H1 (cell line): ENCODE data around the gene MAP4. TPM values are rescaled to one million over a fixed set of nuclear protein-coding genes. Genes with fewer than 3 reads are reported as not detected.

ENCODE experiments used
- CTCF ChIA-PET: fragments of 300-600 bp; sonication (Branson Sonifier 250); formaldehyde crosslinking; loops from one replicate; lab custom pipeline; 2021; ENCODE audit not compliant: partially characterized antibody; lab: Charles Lee
- POLR2A ChIA-PET: fragments of 300-600 bp; sonication (Branson Sonifier 250); formaldehyde crosslinking; loops from one replicate; lab custom pipeline; 2021; ENCODE audit warnings: inconsistent platforms; ENCODE audit not compliant: partially characterized antibody; lab: Charles Lee
- DNase-seq, 2 experiments: peaks; one replicate each; pipeline versions ENCODE4 v3.0.0 to v3.0.0-alpha.2; 2010 to 2022; ENCODE audit warnings: low spot score in 2 of 2, low read depth in 1 of 2, mixed read lengths in 1 of 2
- FAIRE-seq: peaks from 2 replicates; lab custom pipeline; 2011; peaks lifted over from hg19 to GRCh38; lab: Jason Lieb, UNC
- H2AFZ ChIP-seq: 2 replicates; pipeline ENCODE4 v1.8.1; 2012; ENCODE audit warnings: low read length, inconsistent platforms
- H2AK5ac ChIP-seq: 2 replicates; pipeline ENCODE4 v1.6.1; 2013; ENCODE audit warnings: low read depth, low read length
- H2BK120ac ChIP-seq: replicated peaks from 2 replicates; pipeline ENCODE3; 2013; ENCODE audit warnings: low read depth, low read length, inconsistent platforms
- H2BK12ac ChIP-seq: 2 replicates; pipeline ENCODE4 v1.6.1; 2013; ENCODE audit warnings: low read depth, low read length
- H2BK15ac ChIP-seq: 2 replicates; pipeline ENCODE4 v1.6.1; 2013; ENCODE audit warnings: low read length
- H2BK20ac ChIP-seq: 2 replicates; pipeline ENCODE4 v1.6.1; 2013; ENCODE audit warnings: low read length
- H2BK5ac ChIP-seq: 2 replicates; pipeline ENCODE4 v1.6.1; 2013; ENCODE audit warnings: low read depth, low read length
- H3K14ac ChIP-seq: 2 replicates; pipeline ENCODE4 v1.6.1; 2013; ENCODE audit warnings: inconsistent platforms; ENCODE audit not compliant: insufficient read length
- H3K18ac ChIP-seq: 2 replicates; pipeline ENCODE4 v1.6.1; 2013; ENCODE audit warnings: low read length; ENCODE audit errors: extremely low read depth
- H3K23ac ChIP-seq: 2 replicates; pipeline ENCODE4 v1.6.1; 2013; ENCODE audit warnings: inconsistent platforms; ENCODE audit not compliant: insufficient read length
- H3K23me2 ChIP-seq: 2 replicates; pipeline ENCODE4 v1.6.1; 2013; ENCODE audit warnings: low read depth, low read length
- H3K27ac ChIP-seq: 2 replicates; pipeline ENCODE4 v1.6.1; 2011; ENCODE audit warnings: low read depth, low read length, inconsistent platforms
- H3K27me3 ChIP-seq, 4 experiments: replicated peaks in 1 of 4; 1 replicate in 1 of 4; 2 replicates in 3 of 4; pipeline versions ENCODE4 v1.6.1 to v1.8.1; 2011 to 2013; ENCODE audit warnings: low read length in 3 of 4, mild to moderate bottlenecking in 3 of 4, inconsistent platforms in 2 of 4, mixed read lengths in 2 of 4, moderate library complexity in 1 of 4; ENCODE audit not compliant: control insufficient read depth in 3 of 4, insufficient read depth in 3 of 4; ENCODE audit errors: extremely low read depth in 1 of 4
- H3K36me3 ChIP-seq, 4 experiments: 2 replicates each; pipeline versions ENCODE4 v1.6.1 to v1.8.1; 2011 to 2013; ENCODE audit warnings: mild to moderate bottlenecking in 4 of 4, low read length in 3 of 4, moderate library complexity in 2 of 4, control low read depth in 1 of 4, inconsistent platforms in 1 of 4; ENCODE audit not compliant: insufficient read depth in 4 of 4, control insufficient read depth in 2 of 4
- H3K4ac ChIP-seq: replicated peaks from 2 replicates; pipeline ENCODE3; 2013; ENCODE audit warnings: low read length, low read depth, mixed read lengths, inconsistent platforms; ENCODE audit not compliant: insufficient read length
- H3K4me1 ChIP-seq, 4 experiments: replicated peaks in 1 of 4; 1 replicate in 1 of 4; 2 replicates in 3 of 4; pipeline versions ENCODE4 v1.6.1 to v1.8.1; 2011 to 2013; ENCODE audit warnings: low read length in 3 of 4, inconsistent platforms in 2 of 4, mixed read lengths in 1 of 4; ENCODE audit not compliant: insufficient read depth in 4 of 4, control insufficient read depth in 3 of 4
- H3K4me2 ChIP-seq, 2 experiments: 2 replicates each; pipeline versions ENCODE4 v1.6.1 to v1.8.1; 2011 to 2013; ENCODE audit warnings: low read depth in 2 of 2, low read length in 2 of 2, control low read depth in 1 of 2, inconsistent platforms in 1 of 2, mild to moderate bottlenecking in 1 of 2; ENCODE audit not compliant: insufficient read depth in 1 of 2
- H3K4me3 ChIP-seq, 4 experiments: fragments of 200-600, 300-600 bp in 1 of 4; sonication (generic), shearing (Covaris generic), sonication (Bioruptor Twin) in 1 of 4; 2 replicates each; pipeline versions ENCODE4 v1.5.1 to v1.8.1; 2011 to 2016; ENCODE audit warnings: low read length in 4 of 4, low read depth in 3 of 4, control low read depth in 2 of 4, inconsistent platforms in 2 of 4, mild to moderate bottlenecking in 2 of 4, mixed read lengths in 1 of 4, moderate library complexity in 1 of 4; ENCODE audit not compliant: insufficient read depth in 2 of 4; ENCODE audit errors: extremely low read depth in 1 of 4
- H3K56ac ChIP-seq: replicated peaks from 2 replicates; pipeline ENCODE3; 2013; ENCODE audit warnings: low read depth, mild to moderate bottlenecking, mixed read lengths, low read length, inconsistent platforms; ENCODE audit not compliant: insufficient read length
- H3K79me1 ChIP-seq: 2 replicates; pipeline ENCODE4 v1.6.1; 2013; ENCODE audit warnings: low read depth, low read length, control low read depth
- H3K79me2 ChIP-seq, 2 experiments: 2 replicates each; pipeline versions ENCODE4 v1.6.1 to v1.8.1; 2012 to 2013; ENCODE audit warnings: low read length in 2 of 2, mild to moderate bottlenecking in 2 of 2, inconsistent platforms in 1 of 2; ENCODE audit not compliant: insufficient read depth in 2 of 2, control insufficient read depth in 1 of 2
- H3K9ac ChIP-seq, 4 experiments: replicated peaks in 1 of 4; 1 replicate in 1 of 4; 2 replicates in 3 of 4; pipeline versions ENCODE4 v1.6.1 to v1.8.1; 2011 to 2013; ENCODE audit warnings: low read depth in 3 of 4, low read length in 3 of 4, control low read depth in 2 of 4, mild to moderate bottlenecking in 2 of 4, moderate library complexity in 2 of 4, inconsistent platforms in 1 of 4; ENCODE audit errors: extremely low read depth in 1 of 4
- H3K9me3 ChIP-seq, 2 experiments: 2 replicates each; pipeline versions ENCODE4 v1.6.1 to v1.8.1; 2012 to 2013; ENCODE audit warnings: mild to moderate bottlenecking in 2 of 2, moderate library complexity in 2 of 2, control low read depth in 1 of 2, inconsistent platforms in 1 of 2, low read depth in 1 of 2, low read length in 1 of 2, mixed read lengths in 1 of 2; ENCODE audit not compliant: insufficient read depth in 2 of 2
- H4K20me1 ChIP-seq, 2 experiments: replicated peaks in 1 of 2; 2 replicates each; pipeline versions ENCODE3 to v1.8.1; 2011 to 2013; ENCODE audit warnings: inconsistent platforms in 2 of 2, low read length in 2 of 2, mild to moderate bottlenecking in 1 of 2; ENCODE audit not compliant: insufficient read depth in 2 of 2, control insufficient read depth in 1 of 2
- H4K5ac ChIP-seq: 2 replicates; pipeline ENCODE4 v1.6.1; 2013; ENCODE audit warnings: low read length, low read depth, mixed read lengths, inconsistent platforms; ENCODE audit not compliant: insufficient read length
- H4K8ac ChIP-seq: 2 replicates; pipeline ENCODE4 v1.8.0; 2013; ENCODE audit warnings: mild to moderate bottlenecking, moderate library complexity, low read length, inconsistent platforms; ENCODE audit not compliant: insufficient read depth; ENCODE audit errors: extremely low read depth
- H4K91ac ChIP-seq: replicated peaks from 2 replicates; pipeline ENCODE3; 2013; ENCODE audit warnings: low read length, mixed read lengths, inconsistent platforms; ENCODE audit not compliant: insufficient read length
- CBX5 ChIP-seq: fragments of 300-800, 300-1000 bp; sonication (generic); IDR thresholded peaks from 2 replicates; pipeline ENCODE4 v1.7.1; 2016; ENCODE audit warnings: antibody characterized with exemption, low read length, low read depth
- CREB1 ChIP-seq: IDR thresholded peaks from 2 replicates; pipeline ENCODE4 v1.6.1; 2012; ENCODE audit warnings: inconsistent platforms
- FOSL1 ChIP-seq: IDR thresholded peaks from 2 replicates; pipeline ENCODE4 v1.6.1; 2011; ENCODE audit warnings: mild to moderate bottlenecking, low read depth, low read length, moderate library complexity; ENCODE audit not compliant: insufficient read depth
- GABPA ChIP-seq: IDR thresholded peaks from 2 replicates; pipeline ENCODE4 v1.6.1; 2011; ENCODE audit warnings: mild to moderate bottlenecking, low read length, moderate library complexity, borderline replicate concordance; ENCODE audit not compliant: insufficient read depth
- NRF1 ChIP-seq: IDR thresholded peaks from 2 replicates; pipeline ENCODE4 v1.6.1; 2011; ENCODE audit warnings: mild to moderate bottlenecking, low read depth, low read length, improper control_type of control experiment
- POLR2A ChIP-seq, 2 experiments: IDR thresholded peaks; 1 replicate in 1 of 2; 2 replicates in 1 of 2; pipeline ENCODE4 v1.6.1; 2011; ENCODE audit warnings: low read depth in 2 of 2, low read length in 2 of 2, mild to moderate bottlenecking in 2 of 2; ENCODE audit errors: control extremely low read depth in 1 of 2
- POLR2AphosphoS5 ChIP-seq: IDR thresholded peaks from 2 replicates; pipeline ENCODE4 v1.6.1; 2011; ENCODE audit warnings: low read depth, low read length
- POU5F1 ChIP-seq: IDR thresholded peaks from 2 replicates; pipeline ENCODE4 v1.6.1; 2011; ENCODE audit warnings: low read depth, mild to moderate bottlenecking, low read length, moderate library complexity
- RBBP5 ChIP-seq: IDR thresholded peaks from 2 replicates; pipeline ENCODE4 v1.7.1; 2012; ENCODE audit warnings: low read depth, mild to moderate bottlenecking, inconsistent platforms, low read length, moderate library complexity, borderline replicate concordance
- RXRA ChIP-seq: IDR thresholded peaks from 2 replicates; pipeline ENCODE4 v1.6.1; 2011; ENCODE audit warnings: low read depth, mild to moderate bottlenecking, low read length, moderate library complexity; ENCODE audit not compliant: insufficient read depth
- SAP30 ChIP-seq: fragments of 300-600 bp; sonication (generic); IDR thresholded peaks from 2 replicates; pipeline ENCODE4 v1.7.1; 2012; ENCODE audit warnings: low read length, moderate library complexity, mild to moderate bottlenecking, inconsistent platforms; ENCODE audit not compliant: insufficient read depth, insufficient replicate concordance
- SP1 ChIP-seq: IDR thresholded peaks from 2 replicates; pipeline ENCODE4 v1.6.1; 2011; ENCODE audit warnings: low read depth, low read length
- SRF ChIP-seq: IDR thresholded peaks from 2 replicates; pipeline ENCODE4 v1.6.1; 2011; ENCODE audit warnings: mild to moderate bottlenecking, low read depth, low read length, moderate library complexity
- TBP ChIP-seq: IDR thresholded peaks from 2 replicates; pipeline ENCODE4 v1.6.1; 2011; ENCODE audit warnings: low read depth, low read length, improper control_type of control experiment
- YY1 ChIP-seq: IDR thresholded peaks from 2 replicates; pipeline ENCODE4 v1.6.1; 2011; ENCODE audit warnings: low read depth, mild to moderate bottlenecking, low read length
- WGBS, 2 experiments: shearing (Covaris generic) in 1 of 2; methylation state at CpG; one replicate each; pipeline versions ENCODE4 v1.1.6 to v1.1.7; 2013 to 2015; ENCODE audit warnings: low lambda C conversion rate in 2 of 2, mixed read lengths in 2 of 2, inconsistent platforms in 1 of 2, low coverage in 1 of 2, missing lambda C conversion rate in 1 of 2; ENCODE audit not compliant: insufficient replicate concordance in 2 of 2, insufficient coverage in 1 of 2, insufficient read length in 1 of 2; ENCODE audit errors: extremely low coverage in 1 of 2, missing lambda C conversion rate in 1 of 2; 5-methylcytosine and 5-hydroxymethylcytosine counted together
- polyA plus RNA-seq, 7 experiments: library from polyadenylated mRNA; depleted of rRNA in 3 of 7; stranded (reverse) in 5 of 7; unstranded in 2 of 7; fragments of >200 nt in 5 of 7; fragments of 200-250 nt in 2 of 7; gene quantifications; 1 replicate in 5 of 7; 2 replicates in 1 of 7; 4 replicates in 1 of 7; pipeline versions ENCODE4 v1.2.1 to v1.2.3, GENCODE V29; 2011 to 2013; ENCODE audit warnings: missing spikeins in 2 of 7, mixed read lengths in 2 of 7
- total RNA-seq: library from RNA; stranded (reverse); fragmentation: NEBNext Ultra II Directional; extraction: Animal tissue kit (Norgen Biotek cat#: 25700); gene quantifications from 2 replicates; pipeline ENCODE4 v1.2.1, GENCODE V29; 2021

The MAP4 gene
- total and polyA plus RNA-seq, 2 of the 8 experiments (the other 6 are each of a cell fraction or from before 2014, with no cell fraction given), result 67.0 to 179 TPM

- Histone ChIP-seq H3K79me1 (no peaks in the 10 kb centered on the region), H3K23ac (no peak overlapping the region), H3K18ac (no peak overlapping the region), H3K4me2 (no peak overlapping the region), H2AFZ (no peak overlapping the region), H2BK5ac (no peak overlapping the region; the same call in 1 of the 2 replicates), H4K91ac (no peak overlapping the region), H3K4me3 (no peak overlapping the region), H3K9ac (no peak overlapping the region), H3K4me1 (no peaks in the 10 kb centered on the region), H3K36me3 (peaks cover 15 to 54% (median 41%) of the 10 kb centered on the region in 4 experiments; a peak in 7 of 8 replicates), H3K79me2 (no peaks in the 10 kb centered on the region), H3K23me2 (no peaks in the 10 kb centered on the region), H3K27me3 (no peaks in the 10 kb centered on the region), H4K5ac (no peak overlapping the region), H3K14ac (no peak overlapping the region), H2BK20ac (no peak overlapping the region), H3K27ac (no peak overlapping the region), H2AK5ac (no peak overlapping the region), H3K4ac (no peak overlapping the region), H4K8ac (no peak overlapping the region), H4K20me1 (no peaks in the 10 kb centered on the region), H2BK15ac (no peak overlapping the region), H2BK120ac (no peak overlapping the region), H2BK12ac (no peak overlapping the region), H3K9me3 (no peaks in the 10 kb centered on the region), H3K56ac (no peak overlapping the region)
- no peak for FAIRE-seq
- CTCF ChIA-PET, result interaction anchor here (0.9 to 4.5 kb wide), 10 partner anchors 8 to 284 kb away, joined by 3 to 28 read pairs (median 6); no protein-coding TSS in a partner anchor
- WGBS, 2 experiments, result 87% methylated on average over 8 of the region's 8 CpGs; no CpG with 5 or more reads in 1 of the 2 experiments
- POLR2A ChIA-PET, result no interaction called here
- DNase-seq, result no peak
- TF ChIP-seq RXRA (no peak), POLR2AphosphoS5 (no peak), SAP30 (no peak), GABPA (no peak), RBBP5 (no peak), FOSL1 (no peak), CREB1 (no peak), NRF1 (no peak), POLR2A (IDR thresholded peaks at IDR 0.05; ENCODE audit: control extremely low read depth in 1 of 2, low read depth in 2 of 2, low read length in 2 of 2) (no peak), CBX5 (no peak), SRF (no peak), SP1 (no peak), TBP (no peak), POU5F1 (no peak), YY1 (no peak)
Measured at GRCh38 chr3:47867451-47868044, 148.7 kb downstream of the MAP4 start.
